WTC11 (cell line): ENCODE measurements around the gene ZNF850. TPM values are rescaled to one million over a fixed set of nuclear protein-coding genes. Genes with fewer than 3 reads are reported as not detected.

ENCODE experiments used
- ATAC-seq: fragments of 200-7000 bp; cut with Tn5 transposase; 2 replicates; pipeline ENCODE4 v1.10.0; 2021; ENCODE audit warnings: mild to moderate bottlenecking, moderate library complexity
- CTCF ChIA-PET: fragments of 300-600 bp; sonication (Branson Sonifier 250); formaldehyde crosslinking; loops from one replicate; lab custom pipeline; 2021; ENCODE audit warnings: antibody characterized with exemption; lab: Charles Lee
- POLR2A ChIA-PET: fragments of 350-600 bp; sonication (Branson Sonifier 250); formaldehyde crosslinking; loops from one replicate; lab custom pipeline; 2021; ENCODE audit warnings: antibody characterized with exemption; lab: Charles Lee
- DNase-seq: peaks from one replicate; pipeline ENCODE4 v3.0.0; 2021; ENCODE audit warnings: low spot score
- H3K27ac Mint-ChIP-seq: 2 replicates; pipeline ENCODE4 v1.8.0; 2021; ENCODE audit warnings: mixed read lengths
- H3K27me3 Mint-ChIP-seq: 2 replicates; pipeline ENCODE4 v1.8.0; 2021; ENCODE audit warnings: low read depth, mild to moderate bottlenecking, moderate library complexity, mixed read lengths
- H3K36me3 Mint-ChIP-seq: 2 replicates; pipeline ENCODE4 v1.8.0; 2021; ENCODE audit warnings: mixed read lengths
- H3K4me1 Mint-ChIP-seq: 2 replicates; pipeline ENCODE4 v1.8.0; 2022; ENCODE audit warnings: mixed read lengths
- H3K4me3 Mint-ChIP-seq: 2 replicates; pipeline ENCODE4 v1.8.0; 2021; ENCODE audit warnings: mild to moderate bottlenecking, moderate library complexity, mixed read lengths
- H3K9me3 Mint-ChIP-seq: 2 replicates; pipeline ENCODE4 v1.8.0; 2021; ENCODE audit warnings: mixed read lengths
- ATF2 ChIP-seq: sonication (generic); formaldehyde crosslinking; IDR thresholded peaks from 2 replicates; pipeline ENCODE4 v1.8.1; 2022; ENCODE audit warnings: low read depth, missing genetic modification reagents, borderline replicate concordance
- ATF3 ChIP-seq: sonication (generic); formaldehyde crosslinking; conservative IDR thresholded peaks from 2 replicates; pipeline ENCODE4 v1.8.1; 2022; ENCODE audit warnings: mild to moderate bottlenecking, missing genetic modification reagents
- CREB1 ChIP-seq: sonication (generic); formaldehyde crosslinking; IDR thresholded peaks from 2 replicates; pipeline ENCODE4 v1.8.0; 2023; ENCODE audit warnings: mild to moderate bottlenecking, missing genetic modification reagents
- E2F4 ChIP-seq: sonication (generic); formaldehyde crosslinking; IDR thresholded peaks from 2 replicates; pipeline ENCODE4 v1.8.1; 2022; ENCODE audit warnings: low read depth, mild to moderate bottlenecking, moderate library complexity, missing genetic modification reagents, borderline replicate concordance
- ELF4 ChIP-seq: sonication (generic); formaldehyde crosslinking; IDR thresholded peaks from 2 replicates; pipeline ENCODE4 v1.8.1; 2022; ENCODE audit warnings: low read depth, mild to moderate bottlenecking, moderate library complexity, missing genetic modification reagents
- FOXP1 ChIP-seq: sonication (generic); formaldehyde crosslinking; IDR thresholded peaks from 2 replicates; pipeline ENCODE4 v1.8.0; 2022; ENCODE audit warnings: missing genetic modification reagents, mild to moderate bottlenecking, moderate library complexity, borderline replicate concordance
- GABPB1 ChIP-seq: sonication (generic); formaldehyde crosslinking; IDR thresholded peaks from 2 replicates; pipeline ENCODE4 v1.8.1; 2023; ENCODE audit warnings: mild to moderate bottlenecking, missing genetic modification reagents
- GRHL2 ChIP-seq: fragments of 250-450 bp; sonication (Bioruptor Pico); IDR thresholded peaks from 2 replicates; pipeline ENCODE4 v1.8.0; 2022; ENCODE audit warnings: mild to moderate bottlenecking, moderate library complexity; ENCODE audit not compliant: insufficient replicate concordance, severe bottlenecking
- GTF2I ChIP-seq: fragments of 250-450 bp; sonication (Bioruptor Pico); conservative IDR thresholded peaks from 2 replicates; pipeline ENCODE4 v1.4.0; 2021; ENCODE audit warnings: mild to moderate bottlenecking
- NR2C2 ChIP-seq: sonication (generic); formaldehyde crosslinking; IDR thresholded peaks from 2 replicates; pipeline ENCODE4 v1.8.0; 2022; ENCODE audit warnings: mild to moderate bottlenecking, missing genetic modification reagents
- PRRX2 ChIP-seq: fragments of 250-450 bp; sonication (Bioruptor Pico); IDR thresholded peaks from 2 replicates; pipeline ENCODE4 v1.8.0; 2021; ENCODE audit warnings: mild to moderate bottlenecking
- ZNF219 ChIP-seq: sonication (generic); formaldehyde crosslinking; IDR thresholded peaks from 2 replicates; pipeline ENCODE4 v1.8.0; 2023; ENCODE audit warnings: missing genetic modification reagents, mild to moderate bottlenecking, borderline replicate concordance
- ZNF396 ChIP-seq: fragments of 250-450 bp; sonication (Bioruptor Pico); IDR thresholded peaks from 2 replicates; pipeline ENCODE4 v1.8.0; 2021; ENCODE audit warnings: mild to moderate bottlenecking, moderate library complexity, borderline replicate concordance
- ZNF671 ChIP-seq: fragments of 250-450 bp; sonication (Bioruptor Pico); IDR thresholded peaks from 2 replicates; pipeline ENCODE4 v1.8.0; 2021; ENCODE audit warnings: mild to moderate bottlenecking
- total RNA-seq: library from RNA; stranded (reverse); gene quantifications from 3 replicates; pipeline ENCODE4 v1.2.3, GENCODE V29; 2021
- TF ChIP-seq, protein P1 (sequence below): fragments of 250-450 bp; sonication (Bioruptor Pico); IDR thresholded peaks from 2 replicates; pipeline ENCODE4 v1.9.0; 2021; ENCODE audit warnings: mild to moderate bottlenecking, borderline replicate concordance
- TF ChIP-seq, protein P2 (sequence below): sonication (generic); formaldehyde crosslinking; IDR thresholded peaks from 2 replicates; pipeline ENCODE4 v1.8.1; 2023; ENCODE audit warnings: mild to moderate bottlenecking, missing genetic modification reagents
- TF ChIP-seq, protein P3 (sequence below): sonication (generic); formaldehyde crosslinking; IDR thresholded peaks from 2 replicates; pipeline ENCODE4 v1.8.0; 2023; ENCODE audit warnings: missing genetic modification reagents, mild to moderate bottlenecking, borderline replicate concordance

ZNF850 gene
- total RNA-seq, 1 experiment from 2014 or later = 65.9 TPM

- H3K4me3 Mint-ChIP-seq = peak overlapping the region; percentile 67
- H3K27me3 Mint-ChIP-seq = no peaks in the 10 kb centered on the region; the same call in none of the 2 replicates
- ChIA-PET POLR2A (no interaction called here), CTCF (no interaction called here)
- DNase-seq (peak; percentile 67), ATAC-seq (peak; percentile 23)
- TF ChIP-seq, protein P1, sequence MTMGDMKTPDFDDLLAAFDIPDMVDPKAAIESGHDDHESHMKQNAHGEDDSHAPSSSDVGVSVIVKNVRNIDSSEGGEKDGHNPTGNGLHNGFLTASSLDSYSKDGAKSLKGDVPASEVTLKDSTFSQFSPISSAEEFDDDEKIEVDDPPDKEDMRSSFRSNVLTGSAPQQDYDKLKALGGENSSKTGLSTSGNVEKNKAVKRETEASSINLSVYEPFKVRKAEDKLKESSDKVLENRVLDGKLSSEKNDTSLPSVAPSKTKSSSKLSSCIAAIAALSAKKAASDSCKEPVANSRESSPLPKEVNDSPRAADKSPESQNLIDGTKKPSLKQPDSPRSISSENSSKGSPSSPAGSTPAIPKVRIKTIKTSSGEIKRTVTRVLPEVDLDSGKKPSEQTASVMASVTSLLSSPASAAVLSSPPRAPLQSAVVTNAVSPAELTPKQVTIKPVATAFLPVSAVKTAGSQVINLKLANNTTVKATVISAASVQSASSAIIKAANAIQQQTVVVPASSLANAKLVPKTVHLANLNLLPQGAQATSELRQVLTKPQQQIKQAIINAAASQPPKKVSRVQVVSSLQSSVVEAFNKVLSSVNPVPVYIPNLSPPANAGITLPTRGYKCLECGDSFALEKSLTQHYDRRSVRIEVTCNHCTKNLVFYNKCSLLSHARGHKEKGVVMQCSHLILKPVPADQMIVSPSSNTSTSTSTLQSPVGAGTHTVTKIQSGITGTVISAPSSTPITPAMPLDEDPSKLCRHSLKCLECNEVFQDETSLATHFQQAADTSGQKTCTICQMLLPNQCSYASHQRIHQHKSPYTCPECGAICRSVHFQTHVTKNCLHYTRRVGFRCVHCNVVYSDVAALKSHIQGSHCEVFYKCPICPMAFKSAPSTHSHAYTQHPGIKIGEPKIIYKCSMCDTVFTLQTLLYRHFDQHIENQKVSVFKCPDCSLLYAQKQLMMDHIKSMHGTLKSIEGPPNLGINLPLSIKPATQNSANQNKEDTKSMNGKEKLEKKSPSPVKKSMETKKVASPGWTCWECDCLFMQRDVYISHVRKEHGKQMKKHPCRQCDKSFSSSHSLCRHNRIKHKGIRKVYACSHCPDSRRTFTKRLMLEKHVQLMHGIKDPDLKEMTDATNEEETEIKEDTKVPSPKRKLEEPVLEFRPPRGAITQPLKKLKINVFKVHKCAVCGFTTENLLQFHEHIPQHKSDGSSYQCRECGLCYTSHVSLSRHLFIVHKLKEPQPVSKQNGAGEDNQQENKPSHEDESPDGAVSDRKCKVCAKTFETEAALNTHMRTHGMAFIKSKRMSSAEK (CRISPR knock-in tag) = no peak
- TF ChIP-seq ATF3 (CRISPR knock-in tag) (no peak), ZNF219 (CRISPR knock-in tag) (no peak), ZNF396 (CRISPR knock-in tag) (no peak), E2F4 (CRISPR knock-in tag) (no peak), GABPB1 (no peak), CREB1 (CRISPR knock-in tag) (no peak), FOXP1 (no peak), ZNF671 (CRISPR knock-in tag) (no peak), PRRX2 (CRISPR knock-in tag) (no peak), GTF2I (CRISPR knock-in tag) (no peak), ATF2 (CRISPR knock-in tag) (no peak), ELF4 (CRISPR knock-in tag) (no peak), NR2C2 (no peak), GRHL2 (CRISPR knock-in tag) (no peak)
- TF ChIP-seq, protein P2, sequence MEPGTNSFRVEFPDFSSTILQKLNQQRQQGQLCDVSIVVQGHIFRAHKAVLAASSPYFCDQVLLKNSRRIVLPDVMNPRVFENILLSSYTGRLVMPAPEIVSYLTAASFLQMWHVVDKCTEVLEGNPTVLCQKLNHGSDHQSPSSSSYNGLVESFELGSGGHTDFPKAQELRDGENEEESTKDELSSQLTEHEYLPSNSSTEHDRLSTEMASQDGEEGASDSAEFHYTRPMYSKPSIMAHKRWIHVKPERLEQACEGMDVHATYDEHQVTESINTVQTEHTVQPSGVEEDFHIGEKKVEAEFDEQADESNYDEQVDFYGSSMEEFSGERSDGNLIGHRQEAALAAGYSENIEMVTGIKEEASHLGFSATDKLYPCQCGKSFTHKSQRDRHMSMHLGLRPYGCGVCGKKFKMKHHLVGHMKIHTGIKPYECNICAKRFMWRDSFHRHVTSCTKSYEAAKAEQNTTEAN (CRISPR knock-in tag) = no peak
- TF ChIP-seq, protein P3, sequence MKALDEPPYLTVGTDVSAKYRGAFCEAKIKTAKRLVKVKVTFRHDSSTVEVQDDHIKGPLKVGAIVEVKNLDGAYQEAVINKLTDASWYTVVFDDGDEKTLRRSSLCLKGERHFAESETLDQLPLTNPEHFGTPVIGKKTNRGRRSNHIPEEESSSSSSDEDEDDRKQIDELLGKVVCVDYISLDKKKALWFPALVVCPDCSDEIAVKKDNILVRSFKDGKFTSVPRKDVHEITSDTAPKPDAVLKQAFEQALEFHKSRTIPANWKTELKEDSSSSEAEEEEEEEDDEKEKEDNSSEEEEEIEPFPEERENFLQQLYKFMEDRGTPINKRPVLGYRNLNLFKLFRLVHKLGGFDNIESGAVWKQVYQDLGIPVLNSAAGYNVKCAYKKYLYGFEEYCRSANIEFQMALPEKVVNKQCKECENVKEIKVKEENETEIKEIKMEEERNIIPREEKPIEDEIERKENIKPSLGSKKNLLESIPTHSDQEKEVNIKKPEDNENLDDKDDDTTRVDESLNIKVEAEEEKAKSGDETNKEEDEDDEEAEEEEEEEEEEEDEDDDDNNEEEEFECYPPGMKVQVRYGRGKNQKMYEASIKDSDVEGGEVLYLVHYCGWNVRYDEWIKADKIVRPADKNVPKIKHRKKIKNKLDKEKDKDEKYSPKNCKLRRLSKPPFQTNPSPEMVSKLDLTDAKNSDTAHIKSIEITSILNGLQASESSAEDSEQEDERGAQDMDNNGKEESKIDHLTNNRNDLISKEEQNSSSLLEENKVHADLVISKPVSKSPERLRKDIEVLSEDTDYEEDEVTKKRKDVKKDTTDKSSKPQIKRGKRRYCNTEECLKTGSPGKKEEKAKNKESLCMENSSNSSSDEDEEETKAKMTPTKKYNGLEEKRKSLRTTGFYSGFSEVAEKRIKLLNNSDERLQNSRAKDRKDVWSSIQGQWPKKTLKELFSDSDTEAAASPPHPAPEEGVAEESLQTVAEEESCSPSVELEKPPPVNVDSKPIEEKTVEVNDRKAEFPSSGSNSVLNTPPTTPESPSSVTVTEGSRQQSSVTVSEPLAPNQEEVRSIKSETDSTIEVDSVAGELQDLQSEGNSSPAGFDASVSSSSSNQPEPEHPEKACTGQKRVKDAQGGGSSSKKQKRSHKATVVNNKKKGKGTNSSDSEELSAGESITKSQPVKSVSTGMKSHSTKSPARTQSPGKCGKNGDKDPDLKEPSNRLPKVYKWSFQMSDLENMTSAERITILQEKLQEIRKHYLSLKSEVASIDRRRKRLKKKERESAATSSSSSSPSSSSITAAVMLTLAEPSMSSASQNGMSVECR = no peak
- peaks cover 15% of the 10 kb centered on the region for H3K4me1 Mint-ChIP-seq
- H3K9me3 Mint-ChIP-seq = peaks cover 4% of the 10 kb centered on the region; the same call in 1 of the 2 replicates
- H3K36me3 Mint-ChIP-seq = peaks cover 53% of the 10 kb centered on the region
- 0 out of 2 replicates have a peak overlapping the region, but pooled peaks have one; percentile 80 for H3K27ac Mint-ChIP-seq
Observed at GRCh38 chr19:36775768-36776167, 3.2 kb upstream of the ZNF850 start.
